Measurements from ENCODE around the gene NUBP2.

NUBP2 gene

DNA sequence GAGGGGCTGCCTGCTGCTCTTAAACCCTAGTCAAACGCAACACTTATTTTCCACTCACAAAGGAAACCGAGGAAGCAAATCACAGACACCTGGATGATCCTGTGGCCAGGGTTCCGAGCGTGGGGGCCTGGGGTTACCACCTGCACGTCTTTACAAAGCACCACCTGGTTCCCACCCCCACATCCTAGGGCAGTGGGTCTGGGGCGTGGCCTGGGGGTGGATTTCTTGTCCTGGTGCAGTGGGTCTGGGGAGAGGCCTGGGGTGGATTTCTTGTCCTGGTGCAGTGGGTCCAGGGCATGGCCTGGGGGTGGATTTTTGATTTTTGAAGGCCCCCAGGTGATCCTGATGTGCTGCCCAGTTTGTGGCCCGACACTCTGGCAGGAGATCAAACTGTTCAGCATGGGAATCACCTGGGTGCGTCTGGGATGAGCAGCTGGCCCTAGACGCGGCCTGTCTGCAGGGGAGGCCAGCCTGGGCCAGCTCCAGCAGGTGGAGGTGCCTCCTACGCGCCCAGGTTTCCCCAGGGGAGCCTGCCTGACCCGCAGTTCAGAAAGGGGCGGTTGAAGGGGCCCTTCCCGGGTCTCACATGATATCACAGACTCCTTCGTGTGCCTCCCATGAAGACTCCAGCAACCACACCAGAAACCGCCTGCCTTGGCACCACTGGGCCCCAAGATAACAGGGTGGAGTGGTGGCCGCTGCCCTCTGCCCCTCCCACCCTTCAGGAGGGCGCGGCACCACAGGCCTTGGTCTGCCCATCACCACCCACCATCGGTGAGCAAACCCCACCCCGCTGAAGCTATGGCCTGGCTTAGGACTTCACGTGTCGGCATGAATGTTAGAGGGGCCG lies 37.6 kb downstream of the NUBP2 start:
- no peak overlapping the region for H3K4me3 ChIP-seq (ENCODE audit: low read depth, low read length)
- TF ChIP-seq CTCF (IDR thresholded peaks at IDR 0.05; ENCODE audit: low read depth, low read length): no peak

DNA sequence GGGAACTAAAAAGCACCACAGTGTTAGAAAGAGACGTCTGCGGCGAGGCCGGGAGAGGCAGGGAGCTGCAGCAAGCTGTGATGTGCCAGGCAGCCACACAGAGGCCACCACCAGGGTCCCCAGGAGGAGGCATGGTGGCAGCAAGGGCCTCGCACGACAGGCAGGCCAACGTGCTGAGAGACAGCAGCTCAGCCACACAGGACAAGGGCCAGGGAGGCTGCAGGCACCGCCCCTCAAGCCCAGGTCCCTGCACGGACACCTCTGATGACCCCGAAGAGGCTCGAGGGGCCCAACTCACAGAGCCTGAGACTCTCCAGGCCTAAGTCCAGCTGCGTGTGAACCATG lies 38.2 kb downstream of the NUBP2 start:
- no peak overlapping the region for H3K4me3 ChIP-seq (ENCODE audit: low read depth, low read length)
- TF ChIP-seq CTCF (IDR thresholded peaks at IDR 0.05; ENCODE audit: low read depth, low read length): no peak

DNA sequence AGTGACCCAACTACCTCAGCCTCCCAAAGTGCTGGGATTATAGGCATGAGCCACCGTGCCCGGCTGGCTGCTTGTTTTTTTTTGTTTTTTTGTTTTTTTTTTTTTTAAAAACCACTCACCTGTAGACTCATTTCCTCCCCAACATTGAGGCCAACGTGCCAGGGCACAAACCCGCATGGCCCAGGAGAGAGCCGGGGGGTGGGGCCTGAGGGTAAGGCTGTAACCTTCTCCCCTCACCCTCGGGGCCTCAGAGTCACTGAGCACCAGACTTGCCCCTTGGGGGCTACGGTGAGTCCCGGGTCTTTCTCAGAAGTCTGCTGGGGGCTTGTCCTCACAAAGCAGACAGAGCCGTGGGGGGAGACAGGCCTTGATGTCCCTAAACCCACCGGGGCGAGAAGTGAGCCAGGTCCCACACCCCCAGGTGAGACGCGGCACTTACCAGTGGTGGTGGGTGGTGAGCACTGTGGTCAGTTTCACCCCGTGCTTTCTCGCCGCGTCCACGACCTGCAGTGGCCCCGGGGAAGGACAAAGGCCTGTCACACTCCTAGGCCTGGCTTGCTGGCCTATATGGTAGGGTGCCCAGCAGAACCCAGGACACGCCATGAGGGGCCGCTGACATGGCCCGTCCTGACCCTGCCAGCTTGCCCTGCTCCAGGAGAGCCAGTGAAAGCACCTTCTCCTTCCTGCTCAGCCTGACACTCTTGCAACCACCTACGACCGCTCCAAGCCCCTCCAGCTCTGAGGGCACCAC lies 39.3 kb downstream of the NUBP2 start:
- TF ChIP-seq CTCF (IDR thresholded peaks at IDR 0.05; ENCODE audit: low read depth, low read length): no peak
- no peak overlapping the region for H3K4me3 ChIP-seq (ENCODE audit: low read depth, low read length)

- H3K4me3 ChIP-seq (ENCODE audit: low read depth, low read length): no peak overlapping the region
- TF ChIP-seq CTCF (IDR thresholded peaks at IDR 0.05; ENCODE audit: low read depth, low read length): no peak
These were observed 40.0 kb downstream of the NUBP2 start for GRCh38 chr16:1822801-1823200.

DNA sequence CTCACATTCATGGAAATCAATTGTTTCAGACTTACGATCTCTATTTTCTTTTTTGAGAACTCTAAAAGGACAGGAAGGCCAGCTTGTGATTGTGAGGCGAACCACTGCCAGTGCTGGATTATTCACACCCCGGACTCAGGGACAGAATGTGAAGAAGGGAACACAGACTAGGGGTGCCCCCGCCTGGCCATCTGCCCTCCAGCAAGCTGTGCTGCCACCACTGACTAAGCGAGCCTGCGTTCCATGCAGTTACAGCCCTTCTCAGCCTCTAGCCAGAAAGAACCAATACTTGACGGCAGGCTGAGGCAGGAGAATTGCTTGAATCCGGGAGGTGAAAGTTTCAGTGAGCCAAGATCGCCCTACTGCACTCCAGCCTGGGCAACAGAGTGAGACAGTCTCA lies 41.1 kb downstream of the NUBP2 start:
- H3K4me3 ChIP-seq (ENCODE audit: low read depth, low read length): no peak overlapping the region
- peak; percentile 21; the same call in 1 of the 2 replicates for TF ChIP-seq CTCF (IDR thresholded peaks at IDR 0.05; ENCODE audit: low read depth, low read length)

- no peak for TF ChIP-seq CTCF (IDR thresholded peaks at IDR 0.05; ENCODE audit: low read depth, low read length)
- H3K4me3 ChIP-seq (ENCODE audit: low read depth, low read length): peak overlapping the region; percentile 80
These were observed 42.7 kb downstream of the NUBP2 start for GRCh38 chr16:1825381-1825863.

All from WI38 (cell line).